Measurements from ENCODE around the gene CRYZL1. TPM values are rescaled to one million over a fixed set of nuclear protein-coding genes. Genes with fewer than 3 reads are reported as not detected.

Gene CRYZL1
- total RNA-seq, 6 experiments from 2014 or later: 28.0 to 32.8 (median 30.2) TPM

DNA sequence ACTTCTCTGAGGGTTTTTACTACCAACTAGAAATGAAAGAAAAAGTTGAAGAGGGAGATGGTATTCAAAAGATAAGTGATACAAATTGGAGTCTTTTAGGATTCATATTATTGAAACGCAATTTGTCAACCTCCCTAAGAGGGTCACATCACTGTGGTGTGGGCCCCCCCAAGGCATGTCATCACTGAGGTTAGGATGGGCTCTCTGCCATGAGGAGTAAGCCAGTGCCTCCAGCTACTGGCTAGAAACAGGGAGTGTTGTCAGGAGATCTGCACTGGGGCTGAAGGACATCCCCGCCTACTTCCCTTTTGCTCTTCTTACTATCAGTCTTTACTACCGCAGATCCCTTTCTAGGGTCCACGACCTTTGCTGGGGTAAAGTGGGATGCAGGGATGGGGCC is 26.6 kb upstream of the CRYZL1 start:
- no peaks in the 10 kb centered on the region; the same call in none of the 2 replicates for H3K27me3 Mint-ChIP-seq (ENCODE audit: insufficient read depth)
- TF ChIP-seq, protein P1, sequence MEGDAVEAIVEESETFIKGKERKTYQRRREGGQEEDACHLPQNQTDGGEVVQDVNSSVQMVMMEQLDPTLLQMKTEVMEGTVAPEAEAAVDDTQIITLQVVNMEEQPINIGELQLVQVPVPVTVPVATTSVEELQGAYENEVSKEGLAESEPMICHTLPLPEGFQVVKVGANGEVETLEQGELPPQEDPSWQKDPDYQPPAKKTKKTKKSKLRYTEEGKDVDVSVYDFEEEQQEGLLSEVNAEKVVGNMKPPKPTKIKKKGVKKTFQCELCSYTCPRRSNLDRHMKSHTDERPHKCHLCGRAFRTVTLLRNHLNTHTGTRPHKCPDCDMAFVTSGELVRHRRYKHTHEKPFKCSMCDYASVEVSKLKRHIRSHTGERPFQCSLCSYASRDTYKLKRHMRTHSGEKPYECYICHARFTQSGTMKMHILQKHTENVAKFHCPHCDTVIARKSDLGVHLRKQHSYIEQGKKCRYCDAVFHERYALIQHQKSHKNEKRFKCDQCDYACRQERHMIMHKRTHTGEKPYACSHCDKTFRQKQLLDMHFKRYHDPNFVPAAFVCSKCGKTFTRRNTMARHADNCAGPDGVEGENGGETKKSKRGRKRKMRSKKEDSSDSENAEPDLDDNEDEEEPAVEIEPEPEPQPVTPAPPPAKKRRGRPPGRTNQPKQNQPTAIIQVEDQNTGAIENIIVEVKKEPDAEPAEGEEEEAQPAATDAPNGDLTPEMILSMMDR (IDR thresholded peaks at IDR 0.05): no peak
- H3K4me1 Mint-ChIP-seq (ENCODE audit: low read depth): peaks cover 35% of the 10 kb centered on the region
- peaks cover 11% of the 10 kb centered on the region for H3K36me3 Mint-ChIP-seq (ENCODE audit: low read depth)
- H3K9me3 Mint-ChIP-seq: no peaks in the 10 kb centered on the region
- H3K27ac Mint-ChIP-seq: peak overlapping the region; percentile 50
- peak; percentile 51 for DNase-seq
- peak overlapping the region; percentile 55 for H3K4me3 Mint-ChIP-seq

DNA sequence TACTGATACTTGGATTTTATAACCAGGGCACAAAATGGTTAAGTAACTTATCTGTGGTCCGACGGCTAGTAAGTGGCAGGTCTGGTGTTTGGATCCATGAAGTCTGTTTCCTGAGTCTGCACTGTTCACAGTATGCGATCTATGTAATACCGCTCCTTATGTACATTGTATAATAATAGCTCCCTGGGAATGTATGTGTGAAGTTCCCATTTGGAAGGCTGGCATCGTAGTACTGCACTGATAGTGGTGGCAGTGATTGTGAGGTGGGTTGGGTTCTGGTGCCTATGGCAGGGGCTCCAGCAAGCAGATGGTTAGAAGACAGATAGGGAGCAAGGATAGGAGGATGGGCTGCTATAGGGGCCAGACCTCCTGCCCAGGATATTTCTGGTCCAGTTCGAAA is 26.1 kb upstream of the CRYZL1 start:
- peaks cover 35% of the 10 kb centered on the region for H3K4me1 Mint-ChIP-seq (ENCODE audit: low read depth)
- DNase-seq: no peak
- H3K36me3 Mint-ChIP-seq (ENCODE audit: low read depth): peaks cover 11% of the 10 kb centered on the region
- H3K27me3 Mint-ChIP-seq (ENCODE audit: insufficient read depth): no peaks in the 10 kb centered on the region; the same call in none of the 2 replicates
- peak overlapping the region; percentile 34 for H3K27ac Mint-ChIP-seq
- no peaks in the 10 kb centered on the region for H3K9me3 Mint-ChIP-seq
- TF ChIP-seq, protein P1 (IDR thresholded peaks at IDR 0.05): no peak
- H3K4me3 Mint-ChIP-seq: no peak overlapping the region; the same call in 1 of the 2 replicates

DNA sequence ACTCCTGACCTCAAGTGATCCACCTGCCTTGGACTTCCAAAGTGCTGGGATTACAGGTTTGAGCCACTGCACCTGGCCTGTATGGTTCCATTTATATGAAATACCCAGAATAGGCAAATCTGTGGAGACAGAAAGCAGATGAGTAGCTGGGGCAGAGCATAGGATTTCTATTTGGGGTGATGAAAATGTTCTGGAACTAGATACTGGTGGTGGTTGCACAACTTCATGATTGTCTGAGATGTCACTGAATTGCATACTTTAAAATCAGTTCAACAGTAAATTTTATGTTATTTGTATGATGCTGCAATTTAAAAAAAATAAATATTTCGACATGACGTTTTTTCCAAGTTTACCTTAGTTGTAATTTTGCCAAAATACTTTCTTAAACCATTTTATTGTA is 24.6 kb upstream of the CRYZL1 start:
- peaks cover 23% of the 10 kb centered on the region for H3K36me3 Mint-ChIP-seq (ENCODE audit: low read depth)
- TF ChIP-seq, protein P1 (IDR thresholded peaks at IDR 0.05): no peak
- DNase-seq: no peak
- H3K4me1 Mint-ChIP-seq (ENCODE audit: low read depth): peaks cover 47% of the 10 kb centered on the region
- H3K4me3 Mint-ChIP-seq: no peak overlapping the region
- no peaks in the 10 kb centered on the region; the same call in none of the 2 replicates for H3K27me3 Mint-ChIP-seq (ENCODE audit: insufficient read depth)
- peaks cover 11% of the 10 kb centered on the region for H3K9me3 Mint-ChIP-seq
- no peak overlapping the region for H3K27ac Mint-ChIP-seq

DNA sequence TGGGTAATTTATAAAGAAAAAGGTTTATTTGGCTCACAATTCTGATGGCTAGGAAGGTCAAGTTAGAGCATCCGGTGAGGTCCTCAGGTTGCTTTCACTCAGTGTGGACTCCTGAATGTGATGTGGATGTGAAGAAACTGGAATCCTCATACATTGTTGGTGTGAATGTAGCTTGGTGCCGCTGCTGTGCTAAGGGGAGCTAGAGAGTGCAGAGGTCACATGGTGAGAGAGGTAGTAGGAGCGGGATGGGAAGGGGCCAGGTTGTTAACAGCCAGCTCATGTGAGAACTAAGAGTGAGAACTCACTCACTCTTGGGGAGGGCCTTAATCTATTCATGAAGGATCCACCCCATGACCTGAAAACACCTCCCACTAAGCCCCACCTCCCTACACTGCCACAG is 22.6 kb upstream of the CRYZL1 start:
- peaks cover 26% of the 10 kb centered on the region for H3K9me3 Mint-ChIP-seq
- H3K4me1 Mint-ChIP-seq (ENCODE audit: low read depth): peaks cover 49% of the 10 kb centered on the region
- peaks cover 35% of the 10 kb centered on the region for H3K36me3 Mint-ChIP-seq (ENCODE audit: low read depth)
- no peak for DNase-seq
- no peak overlapping the region for H3K27ac Mint-ChIP-seq
- TF ChIP-seq, protein P1 (IDR thresholded peaks at IDR 0.05): no peak
- H3K4me3 Mint-ChIP-seq: no peak overlapping the region
- H3K27me3 Mint-ChIP-seq (ENCODE audit: insufficient read depth): no peaks in the 10 kb centered on the region; the same call in none of the 2 replicates

DNA sequence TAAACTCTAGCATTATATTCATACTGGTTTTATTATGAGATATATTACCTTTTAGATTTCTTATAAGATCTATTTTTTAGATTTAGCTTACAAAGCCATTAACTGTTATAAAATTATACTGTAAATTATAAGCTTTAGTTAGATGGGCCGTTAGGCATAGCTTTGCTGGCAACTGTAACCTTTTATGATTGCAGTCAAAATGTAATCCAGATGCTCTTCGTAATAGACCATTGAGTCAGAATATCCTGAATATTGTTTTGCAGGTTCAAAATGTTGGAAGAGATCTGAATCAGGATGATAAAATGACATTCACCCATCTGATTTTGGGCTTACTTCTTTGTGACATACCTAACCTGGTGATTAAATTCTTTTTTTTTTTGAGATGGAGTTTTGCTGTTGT is 21.7 kb upstream of the CRYZL1 start:
- H3K27me3 Mint-ChIP-seq (ENCODE audit: insufficient read depth): no peaks in the 10 kb centered on the region; the same call in none of the 2 replicates
- H3K36me3 Mint-ChIP-seq (ENCODE audit: low read depth): peaks cover 44% of the 10 kb centered on the region
- H3K4me1 Mint-ChIP-seq (ENCODE audit: low read depth): peaks cover 51% of the 10 kb centered on the region
- no peak overlapping the region for H3K27ac Mint-ChIP-seq
- H3K4me3 Mint-ChIP-seq: no peak overlapping the region
- TF ChIP-seq, protein P1 (IDR thresholded peaks at IDR 0.05): no peak
- peaks cover 26% of the 10 kb centered on the region for H3K9me3 Mint-ChIP-seq
- no peak for DNase-seq

DNA sequence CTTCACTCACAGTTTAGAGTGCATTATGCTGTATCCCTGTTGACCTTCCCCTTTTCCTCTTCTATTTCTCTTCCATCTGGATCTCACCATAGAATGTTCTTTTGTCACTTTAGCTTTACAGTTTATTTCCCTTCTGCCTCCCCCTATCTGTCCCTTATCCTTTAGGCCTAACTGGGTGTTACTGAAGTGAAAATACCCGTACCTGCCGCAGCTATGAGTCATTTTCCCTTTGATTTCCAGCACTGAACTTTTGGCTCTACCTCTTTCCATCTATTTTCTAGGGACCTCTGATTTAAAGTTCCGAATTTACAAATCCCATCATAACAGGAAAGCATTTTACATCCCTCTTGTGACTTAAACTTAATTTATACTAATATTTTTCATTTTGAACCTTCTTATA is 20.5 kb upstream of the CRYZL1 start:
- Mint-ChIP-seq H3K27me3 (ENCODE audit: insufficient read depth) (no peaks in the 10 kb centered on the region; the same call in none of the 2 replicates), H3K9me3 (peaks cover 26% of the 10 kb centered on the region), H3K27ac (no peak overlapping the region), H3K4me1 (ENCODE audit: low read depth) (peaks cover 48% of the 10 kb centered on the region), H3K4me3 (no peak overlapping the region), H3K36me3 (ENCODE audit: low read depth) (peaks cover 53% of the 10 kb centered on the region)
- TF ChIP-seq, protein P1 (IDR thresholded peaks at IDR 0.05): no peak
- no peak for DNase-seq
